GM12891 (cell line): ENCODE measurements around the gene GUK1.

ENCODE experiments used
- DNase-seq: peaks from one replicate; pipeline ENCODE4 v3.0.0; 2011; ENCODE audit warnings: low spot score; ENCODE audit not compliant: insufficient read length
- FAIRE-seq: peaks from 2 replicates; lab custom pipeline; 2011; peaks lifted over from hg19 to GRCh38; lab: Jason Lieb, UNC
- PAX5 ChIP-seq: IDR thresholded peaks from 2 replicates; pipeline ENCODE4 v1.6.1; 2011; ENCODE audit warnings: low read length, moderate library complexity, mild to moderate bottlenecking; ENCODE audit not compliant: insufficient read depth, severe bottlenecking
- POLR2A ChIP-seq: IDR thresholded peaks from 2 replicates; pipeline ENCODE4 v1.6.1; 2011; ENCODE audit warnings: low read depth, low read length, control low read depth
- POLR2AphosphoS5 ChIP-seq: IDR thresholded peaks from 2 replicates; pipeline ENCODE4 v1.6.1; 2011; ENCODE audit warnings: low read depth, low read length, control low read depth
- POU2F2 ChIP-seq: IDR thresholded peaks from 2 replicates; pipeline ENCODE4 v1.6.1; 2011; ENCODE audit warnings: low read depth, mild to moderate bottlenecking, control low read depth, low read length, moderate library complexity
- SPI1 ChIP-seq: IDR thresholded peaks from 2 replicates; pipeline ENCODE4 v1.6.1; 2011; ENCODE audit warnings: low read depth, low read length, control low read depth
- TAF1 ChIP-seq: IDR thresholded peaks from 2 replicates; pipeline ENCODE4 v1.6.1; 2011; ENCODE audit warnings: low read depth, low read length, control low read depth

GUK1 gene

GRCh38 chr1:228125185-228125584 is 14.9 kb upstream of the GUK1 start:
- FAIRE-seq, result peak; percentile 38
- DNase-seq, result no peak
- no peak for TF ChIP-seq TAF1
- TF ChIP-seq POU2F2, result no peak
- TF ChIP-seq PAX5, result no peak
- TF ChIP-seq SPI1, result no peak
- no peak for TF ChIP-seq POLR2A
- no peak for TF ChIP-seq POLR2AphosphoS5

DNA sequence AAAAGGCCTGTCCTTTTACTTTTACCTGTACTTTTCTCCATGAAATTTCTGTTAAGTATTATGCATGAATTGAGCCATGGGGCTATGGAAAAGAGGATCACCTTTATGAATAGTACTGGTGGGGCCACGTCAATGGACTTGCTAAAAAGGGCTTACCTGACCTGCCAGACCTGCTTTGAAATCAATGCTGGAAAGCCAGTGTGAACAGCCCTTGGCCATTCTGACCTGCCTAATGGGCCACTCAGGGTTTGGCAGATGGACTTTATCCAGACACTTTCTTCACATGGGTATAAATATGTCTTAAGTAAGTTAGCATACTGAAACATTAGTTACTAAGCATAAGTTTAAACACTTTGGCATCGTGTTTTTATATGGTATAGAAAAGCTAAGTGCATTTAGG is 8.3 kb upstream of the GUK1 start:
- DNase-seq, result no peak
- no peak for FAIRE-seq
- no peak for TF ChIP-seq PAX5
- TF ChIP-seq POLR2A, result no peak
- TF ChIP-seq SPI1, result no peak
- TF ChIP-seq POLR2AphosphoS5, result no peak
- TF ChIP-seq TAF1, result no peak
- no peak for TF ChIP-seq POU2F2

- no peak for DNase-seq
- TF ChIP-seq TAF1 (no peak), POU2F2 (no peak), PAX5 (no peak), SPI1 (no peak), POLR2AphosphoS5 (no peak), POLR2A (no peak)
- no peak for FAIRE-seq
Observed at GRCh38 chr1:228134591-228134990, 5.5 kb upstream of the GUK1 start.

GRCh38 chr1:228136901-228137300 is 3.2 kb upstream of the GUK1 start:
- no peak for TF ChIP-seq PAX5
- TF ChIP-seq TAF1, result no peak
- TF ChIP-seq SPI1, result no peak
- TF ChIP-seq POU2F2, result no peak
- TF ChIP-seq POLR2AphosphoS5, result no peak
- TF ChIP-seq POLR2A, result no peak
- peak; percentile 8 for DNase-seq
- no peak for FAIRE-seq

- no peak for DNase-seq
- no peak for TF ChIP-seq POLR2A
- peak; percentile 42; the same call in 1 of the 2 replicates for TF ChIP-seq TAF1
- FAIRE-seq, result no peak
Observed at GRCh38 chr1:228139406-228139930, 611 bp upstream of the GUK1 start.

- no peak for TF ChIP-seq POLR2AphosphoS5
- no peak for TF ChIP-seq SPI1
- no peak for TF ChIP-seq TAF1
- TF ChIP-seq POU2F2, result no peak
- TF ChIP-seq POLR2A, result no peak
- no peak for TF ChIP-seq PAX5
- FAIRE-seq (no peak), DNase-seq (no peak)
Observed at GRCh38 chr1:228140724-228141225, 696 bp downstream of the GUK1 start.

GRCh38 chr1:228141226-228142044 is 1.4 kb downstream of the GUK1 start:
- TF ChIP-seq POLR2AphosphoS5 (no peak), POU2F2 (no peak), TAF1 (no peak), POLR2A (no peak), SPI1 (no peak)
- DNase-seq, result peak; percentile 56

GRCh38 chr1:228142155-228142691 is 2.1 kb downstream of the GUK1 start:
- FAIRE-seq, result no peak
- DNase-seq, result no peak
- TF ChIP-seq POLR2A, result no peak

More at GRCh38 chr1:228141226-228142044, 1.4 kb downstream of the GUK1 start:
- FAIRE-seq, result no peak

- DNase-seq (no peak), FAIRE-seq (no peak)
- TF ChIP-seq POU2F2 (no peak), POLR2A (no peak)
Observed at GRCh38 chr1:228142701-228143136, 2.6 kb downstream of the GUK1 start.

DNA sequence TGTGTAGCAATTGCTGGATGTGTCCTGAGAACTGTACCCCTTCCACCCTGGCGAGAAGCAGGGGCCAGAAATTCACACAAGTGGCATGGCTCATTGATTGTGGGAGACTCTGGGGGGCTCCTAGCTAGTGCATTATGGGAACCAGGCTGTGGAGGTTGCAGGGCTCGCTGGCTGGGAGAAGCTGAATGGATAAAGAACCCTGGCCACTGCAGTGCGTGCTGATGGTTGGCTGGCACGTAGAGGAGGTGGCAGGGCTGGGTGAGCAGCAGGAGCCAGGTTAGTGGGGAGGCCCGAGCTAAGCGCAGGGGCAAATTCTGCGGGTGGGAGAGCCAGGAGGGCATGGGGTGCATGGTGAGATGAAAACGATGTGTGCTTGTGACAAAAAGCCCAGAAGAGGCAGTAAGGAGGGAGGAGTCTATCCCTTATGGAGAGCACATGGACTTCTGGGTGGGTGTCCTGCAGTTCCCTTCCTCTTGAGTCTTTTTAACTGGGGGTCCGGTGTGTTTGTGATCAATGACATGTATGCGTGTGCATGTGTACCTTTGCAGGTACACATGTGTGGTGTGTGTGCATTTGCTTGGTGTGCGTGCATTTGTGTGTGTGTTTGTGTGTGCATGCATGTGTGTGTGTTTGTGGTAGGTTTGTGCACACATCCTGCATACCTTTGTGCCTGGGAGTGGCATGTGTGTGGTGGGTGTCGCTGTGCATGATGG is 3.6 kb downstream of the GUK1 start:
- no peak for TF ChIP-seq POLR2AphosphoS5
- TF ChIP-seq SPI1, result no peak
- TF ChIP-seq PAX5, result no peak
- TF ChIP-seq POLR2A, result no peak
- TF ChIP-seq TAF1, result no peak
- TF ChIP-seq POU2F2, result no peak
- DNase-seq (no peak), FAIRE-seq (no peak)
